Coronary artery (tissue), 2 donors: Measurements from ENCODE around the gene FOXN3.

Experiments
- DNase-seq: peaks from one replicate; pipeline ENCODE4 v3.0.0-alpha.2; 2017; ENCODE audit warnings: low spot score
- H3K27ac ChIP-seq, 2 donors: fragments of 200-600 bp; sonication (generic); one replicate each; pipeline ENCODE4 v1.5.1; 2016 to 2019
- H3K4me3 ChIP-seq: fragments of 200-600 bp; sonication (generic); 2 replicates; pipeline ENCODE4 v1.5.1; 2016; ENCODE audit warnings: mild to moderate bottlenecking, moderate library complexity
- TF ChIP-seq, protein P1 (sequence below): fragments of 200-600 bp; sonication (generic); IDR thresholded peaks from one replicate; pipeline ENCODE4 v1.5.1; 2019; ENCODE audit warnings: antibody characterized with exemption

Gene FOXN3

GRCh38 chr14:89143595-89143994, 273.4 kb downstream of the FOXN3 start:
- Histone ChIP-seq H3K4me3 (no peak overlapping the region), H3K27ac (no peak overlapping the region)
- no peak for DNase-seq
- TF ChIP-seq, protein P1, sequence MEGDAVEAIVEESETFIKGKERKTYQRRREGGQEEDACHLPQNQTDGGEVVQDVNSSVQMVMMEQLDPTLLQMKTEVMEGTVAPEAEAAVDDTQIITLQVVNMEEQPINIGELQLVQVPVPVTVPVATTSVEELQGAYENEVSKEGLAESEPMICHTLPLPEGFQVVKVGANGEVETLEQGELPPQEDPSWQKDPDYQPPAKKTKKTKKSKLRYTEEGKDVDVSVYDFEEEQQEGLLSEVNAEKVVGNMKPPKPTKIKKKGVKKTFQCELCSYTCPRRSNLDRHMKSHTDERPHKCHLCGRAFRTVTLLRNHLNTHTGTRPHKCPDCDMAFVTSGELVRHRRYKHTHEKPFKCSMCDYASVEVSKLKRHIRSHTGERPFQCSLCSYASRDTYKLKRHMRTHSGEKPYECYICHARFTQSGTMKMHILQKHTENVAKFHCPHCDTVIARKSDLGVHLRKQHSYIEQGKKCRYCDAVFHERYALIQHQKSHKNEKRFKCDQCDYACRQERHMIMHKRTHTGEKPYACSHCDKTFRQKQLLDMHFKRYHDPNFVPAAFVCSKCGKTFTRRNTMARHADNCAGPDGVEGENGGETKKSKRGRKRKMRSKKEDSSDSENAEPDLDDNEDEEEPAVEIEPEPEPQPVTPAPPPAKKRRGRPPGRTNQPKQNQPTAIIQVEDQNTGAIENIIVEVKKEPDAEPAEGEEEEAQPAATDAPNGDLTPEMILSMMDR = no peak

DNA sequence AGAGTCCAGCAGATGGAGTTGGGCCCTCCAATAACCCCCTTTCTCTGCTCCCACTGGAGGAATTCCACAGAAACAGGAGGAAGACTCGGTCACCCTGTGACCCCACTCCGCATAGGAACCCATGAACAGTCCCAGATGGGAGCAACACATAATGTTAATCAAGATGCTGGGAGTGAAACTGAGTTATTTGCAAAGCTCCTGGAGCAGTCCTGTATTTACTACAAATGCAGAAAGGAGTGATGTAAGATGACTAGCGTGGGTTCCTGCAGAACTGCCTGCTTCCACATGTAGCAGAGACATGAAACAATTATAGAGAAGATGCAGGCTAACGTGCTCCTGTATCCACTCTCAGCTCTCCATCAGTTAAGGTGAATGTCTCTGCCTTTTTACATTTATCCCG, 274.7 kb downstream of the FOXN3 start:
- Histone ChIP-seq H3K4me3 (no peak overlapping the region), H3K27ac (no peak overlapping the region)
- TF ChIP-seq, protein P1 = no peak
- no peak for DNase-seq

DNA sequence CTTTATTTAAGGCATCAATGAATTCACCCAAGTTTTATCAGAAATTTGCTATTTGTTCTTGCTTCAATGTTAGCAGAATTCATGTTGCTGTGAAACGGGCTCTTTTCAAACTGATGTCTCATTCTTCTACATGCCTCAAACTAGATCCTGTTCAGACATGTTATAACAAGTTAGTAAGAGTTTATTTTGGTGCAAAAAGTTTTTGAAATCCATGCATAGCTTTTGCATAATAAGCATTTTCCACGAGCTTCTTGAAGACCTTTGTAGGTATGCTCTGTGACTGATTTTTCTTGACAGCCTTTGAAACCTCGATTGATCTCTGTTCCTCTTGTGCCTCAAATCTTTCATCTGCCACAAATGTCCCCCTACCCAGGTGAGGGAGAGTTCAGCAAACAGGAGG, 275.2 kb downstream of the FOXN3 start:
- TF ChIP-seq, protein P1 = no peak
- Histone ChIP-seq H3K27ac (no peak overlapping the region), H3K4me3 (no peak overlapping the region)
- no peak for DNase-seq

GRCh38 chr14:89140326-89140725, 276.7 kb downstream of the FOXN3 start:
- no peak for DNase-seq
- Histone ChIP-seq H3K27ac (no peak overlapping the region), H3K4me3 (no peak overlapping the region)
- TF ChIP-seq, protein P1 = no peak

DNA sequence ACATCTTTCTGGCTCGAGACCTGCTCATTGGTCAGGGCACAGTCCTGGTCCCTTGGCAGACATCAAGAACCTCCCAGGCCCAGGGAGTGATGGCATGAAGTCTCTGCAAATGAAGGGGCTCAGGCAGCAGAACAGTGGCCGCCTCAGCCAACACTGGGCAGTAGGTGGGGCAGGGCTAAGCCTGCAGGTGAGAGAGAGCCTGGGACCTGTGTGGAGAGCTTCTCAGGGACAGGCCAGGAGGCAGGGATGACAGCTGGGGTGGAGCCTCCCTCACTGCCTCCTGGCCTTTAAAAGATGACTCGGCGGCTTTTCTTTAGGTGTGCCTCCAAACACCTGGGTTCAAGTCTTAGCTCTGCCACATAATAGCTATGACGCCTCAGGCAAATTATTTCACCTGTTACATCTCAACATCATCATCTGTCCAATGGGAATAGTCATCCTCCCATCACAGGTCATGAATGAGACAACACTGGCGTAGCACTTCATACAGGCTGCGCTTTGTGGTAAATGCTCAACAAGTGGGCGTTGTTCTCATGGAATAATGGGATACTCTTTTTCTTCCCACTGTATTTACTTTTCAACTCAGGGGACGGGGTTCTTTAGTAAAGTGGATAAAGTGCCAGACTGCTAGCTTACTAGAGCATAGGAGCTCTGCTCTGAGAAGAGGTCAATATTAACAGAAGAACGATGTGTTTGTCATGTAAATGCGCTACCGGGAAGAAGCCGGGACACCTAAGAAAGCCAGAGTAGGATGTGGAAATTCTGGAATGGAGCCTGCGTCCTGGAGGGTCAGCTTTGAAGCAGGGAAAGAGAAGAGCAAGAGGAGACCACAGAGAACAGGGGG, 277.4 kb downstream of the FOXN3 start:
- TF ChIP-seq, protein P1 = no peak
- no peak overlapping the region for H3K27ac ChIP-seq
- no peak for DNase-seq
- H3K4me3 ChIP-seq = no peak overlapping the region

DNA sequence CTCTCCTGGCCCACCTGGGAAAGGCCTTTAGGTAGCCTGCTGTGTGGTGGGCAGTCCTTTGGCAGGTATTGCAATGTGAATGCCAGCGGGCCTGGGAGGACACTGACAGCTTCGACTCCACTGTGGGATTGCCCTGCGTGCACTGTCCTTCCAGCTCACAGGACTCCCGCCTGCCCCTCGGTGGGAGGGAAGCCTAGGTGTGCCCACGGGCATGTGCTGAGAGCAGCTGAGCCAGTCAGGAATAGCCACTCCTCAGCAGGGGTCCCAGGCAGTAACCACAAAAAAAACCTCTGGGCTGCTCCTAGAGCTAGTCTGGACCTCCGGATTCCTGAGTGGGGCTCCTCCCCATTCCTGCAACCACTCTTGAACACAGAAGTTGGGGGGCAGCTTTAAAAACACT, 278.2 kb downstream of the FOXN3 start:
- Histone ChIP-seq H3K27ac (no peak overlapping the region), H3K4me3 (no peak overlapping the region)
- TF ChIP-seq, protein P1 = no peak
- DNase-seq = no peak

DNA sequence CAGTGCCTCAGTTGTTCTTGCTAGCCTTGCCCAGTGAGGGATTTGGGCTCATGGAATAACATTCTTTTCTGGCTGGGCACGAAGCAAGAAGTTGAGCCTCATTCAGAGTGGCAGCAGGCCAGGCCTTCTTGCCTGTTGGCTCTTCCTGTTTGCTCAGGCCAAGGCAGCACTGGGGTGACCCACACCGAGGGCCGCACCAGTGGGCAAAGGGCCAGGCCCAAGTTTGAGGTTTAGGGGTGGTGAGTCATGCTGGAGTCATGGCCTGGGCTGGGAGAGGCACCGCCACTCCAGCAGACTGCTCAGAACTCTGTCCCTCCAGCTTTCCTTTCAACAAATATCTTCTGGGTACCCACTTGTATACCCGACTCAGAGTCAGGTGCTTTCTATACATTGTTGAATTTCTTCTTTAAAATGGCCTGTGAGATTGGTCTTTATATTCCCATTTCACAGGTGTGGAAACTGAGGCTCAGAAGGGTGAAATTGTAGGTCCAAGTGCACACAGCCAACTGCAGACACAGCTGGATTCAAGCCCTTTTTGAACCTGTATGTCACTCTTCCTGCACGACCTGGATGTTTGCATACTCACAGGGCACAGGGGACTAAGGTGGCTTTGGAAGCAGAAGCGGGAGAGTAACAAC, 279.4 kb downstream of the FOXN3 start:
- TF ChIP-seq, protein P1 = no peak
- Histone ChIP-seq H3K4me3 (no peak overlapping the region), H3K27ac (no peak overlapping the region)
- peak; percentile 78 for DNase-seq
